ENCODE measurements around the gene C4orf36. TPM values are rescaled to one million over a fixed set of nuclear protein-coding genes. Genes with fewer than 3 reads are reported as not detected.

The C4orf36 gene
- total and polyA plus RNA-seq, 11 donors: 0.36 to 2.4 (median 1.2) TPM; not detected in 3

GRCh38 chr4:86938771-86939520, 46.7 kb upstream of the C4orf36 start:
- H3K27me3 ChIP-seq: no peaks in the 10 kb centered on the region
- intact Hi-C loops (cut with DNase I): loop anchor here in 5 of 10 donors (5.0 kb wide), 3 partner anchors 33 to 153 kb away; no protein-coding TSS in a partner anchor
- TF ChIP-seq POLR2A (IDR thresholded peaks at IDR 0.05): no peak
- no peak for TF ChIP-seq CTCF (IDR thresholded peaks at IDR 0.05)

DNA sequence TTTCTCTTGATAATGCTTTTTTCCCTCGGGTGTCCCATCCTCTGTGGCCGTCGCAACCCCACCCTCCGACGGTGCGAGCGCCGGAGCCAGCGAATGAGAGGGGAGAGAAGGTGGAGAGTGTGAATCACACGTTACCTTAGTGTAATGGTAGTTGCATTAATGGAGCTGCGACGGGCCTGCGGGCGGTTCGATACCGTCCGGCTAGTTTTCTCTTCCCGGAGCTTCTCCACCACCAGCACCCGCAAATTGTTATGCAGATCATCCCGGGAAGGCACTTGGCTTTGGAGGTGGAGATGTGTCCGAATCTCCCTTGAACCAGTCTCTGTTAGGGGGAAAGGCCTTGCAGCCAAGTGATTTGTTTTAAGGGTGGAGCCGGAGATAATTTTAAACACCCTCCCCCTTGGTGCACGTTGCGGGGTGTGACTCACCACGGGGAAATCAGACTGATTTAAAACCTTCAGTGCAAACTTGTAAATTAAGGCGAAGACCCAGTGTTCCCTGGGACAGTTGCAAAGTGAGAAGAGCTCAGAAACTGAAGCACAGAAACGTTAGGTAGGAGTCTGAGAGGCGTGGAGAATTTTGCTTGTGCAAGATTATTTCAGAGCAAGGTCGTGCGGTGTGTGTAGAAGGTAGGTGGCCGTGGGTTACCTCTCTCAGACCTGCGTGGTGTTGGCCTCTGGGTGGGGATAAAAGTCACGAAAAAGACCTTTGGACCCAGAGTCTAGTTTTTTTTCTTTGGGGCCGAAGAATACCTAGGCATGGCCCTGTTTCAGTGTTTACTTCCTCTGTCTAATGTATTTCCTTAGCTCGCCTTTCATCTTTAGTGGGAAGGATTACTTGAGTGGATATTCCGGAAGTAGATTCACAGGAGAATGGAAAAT, 43.9 kb upstream of the C4orf36 start:
- Histone ChIP-seq H3K4me1 (peaks cover 6 to 56% (median 38%) of the 10 kb centered on the region in 12 donors), H3K9me3 (no peaks in the 10 kb centered on the region), H3K36me3 (peaks cover 0 to 12% (median 5%) of the 10 kb centered on the region in 9 donors), H3K27me3 (no peaks in the 10 kb centered on the region), H3K4me3 (peak overlapping the region; percentile 58 to 98 (median 94)), H3K27ac (peak overlapping the region; percentile 87 to 100 (median 98))
- TF ChIP-seq CTCF (IDR thresholded peaks at IDR 0.05) (no peak), POLR2A (IDR thresholded peaks at IDR 0.05) (peak in 1 of 2 donors; percentile 45)
- DNase-seq (peak; percentile 39 to 72 (median 60)), ATAC-seq (peak; percentile 21 to 55 (median 50))
- WGBS, 4 donors: 6 to 12% (median 8%) methylated on average over 36 of the region's 36 CpGs
- intact Hi-C loops (cut with DNase I): loop anchor here in 9 of 10 donors (1.0 to 5.0 kb wide), 7 partner anchors 36 to 285 kb away; partner anchors contain the start of gene KLHL8 (in 1 of the 9)

More at GRCh38 chr4:86938771-86939520, 46.7 kb upstream of the C4orf36 start:
- ATAC-seq (no peak), DNase-seq (no peak)
- H3K4me1 ChIP-seq: peaks cover 6 to 62% (median 31%) of the 10 kb centered on the region in 12 donors
- H3K27ac ChIP-seq: peak overlapping the region in 6 of 12 donors; percentile 8 to 78 (median 28)
- H3K9me3 ChIP-seq: no peaks in the 10 kb centered on the region
- 74 to 87% (median 78%) methylated on average over 4 of the region's 4 CpGs for WGBS, 4 donors
- no peaks in the 10 kb centered on the region for H3K36me3 ChIP-seq
- H3K4me3 ChIP-seq: no peak overlapping the region

DNA sequence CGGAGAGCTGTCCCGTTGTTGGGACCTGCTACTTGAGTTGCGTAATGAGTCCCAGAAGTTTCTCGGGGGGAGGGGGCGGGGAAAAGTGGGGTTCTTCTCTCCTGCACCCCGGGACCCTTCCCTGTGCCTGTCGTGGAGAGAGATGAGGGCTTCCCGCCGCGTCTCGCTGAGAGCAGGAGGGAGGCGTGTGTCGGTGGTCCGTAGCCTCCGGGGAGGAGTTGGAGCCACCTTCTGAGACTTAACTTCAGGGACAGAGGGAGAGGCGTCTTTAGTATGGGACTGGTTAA, 43.3 kb upstream of the C4orf36 start:
- H3K36me3 ChIP-seq: peaks cover 0 to 17% (median 7%) of the 10 kb centered on the region in 9 donors
- TF ChIP-seq CTCF (IDR thresholded peaks at IDR 0.05): no peak
- peak in 2 of 5 donors; percentile 23 to 69 for DNase-seq
- peaks cover 6 to 54% (median 38%) of the 10 kb centered on the region in 12 donors for H3K4me1 ChIP-seq
- peak in 3 of 4 donors; percentile 3 to 17 (median 10) for ATAC-seq
- intact Hi-C loops (cut with DNase I): loop anchor here in 9 of 10 donors (1.0 to 5.0 kb wide), 7 partner anchors 37 to 285 kb away; partner anchors contain the start of gene KLHL8 (in 1 of the 9)
- H3K4me3 ChIP-seq: peak overlapping the region; percentile 58 to 98 (median 94)
- H3K27ac ChIP-seq: peak overlapping the region; percentile 87 to 100 (median 98)
- no peaks in the 10 kb centered on the region for H3K27me3 ChIP-seq
- WGBS, 4 donors: 0 to 1% (median 0%) methylated on average over 8 to 16 of the region's 16 CpGs
- H3K9me3 ChIP-seq: no peaks in the 10 kb centered on the region
